HCEC 1CT (cell line): ENCODE results near the gene LMO7.

ENCODE experiments used
- DNase-seq: peaks from one replicate; pipeline ENCODE4 v3.0.0-alpha.2; 2017

LMO7 gene

DNA sequence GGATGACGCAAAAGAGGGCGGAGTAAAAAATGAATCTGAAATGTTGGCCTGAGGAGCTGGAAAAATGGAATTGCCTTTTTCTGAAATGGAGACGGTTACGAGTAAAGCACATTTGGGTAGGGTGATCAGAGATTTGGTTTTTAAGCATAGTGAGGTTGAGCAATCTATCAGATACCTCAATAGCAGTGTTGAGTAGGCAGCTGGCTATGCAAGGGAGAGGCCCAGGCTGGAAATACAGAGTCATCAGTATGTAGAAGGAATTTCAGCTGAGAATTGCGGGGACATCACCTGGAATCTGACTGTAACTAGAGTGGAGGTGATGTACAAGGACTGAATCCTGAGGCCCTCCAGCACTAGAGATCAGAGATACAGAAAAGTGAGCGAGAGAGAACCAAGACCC, 224.8 kb downstream of the LMO7 start:
- no peak for DNase-seq

DNA sequence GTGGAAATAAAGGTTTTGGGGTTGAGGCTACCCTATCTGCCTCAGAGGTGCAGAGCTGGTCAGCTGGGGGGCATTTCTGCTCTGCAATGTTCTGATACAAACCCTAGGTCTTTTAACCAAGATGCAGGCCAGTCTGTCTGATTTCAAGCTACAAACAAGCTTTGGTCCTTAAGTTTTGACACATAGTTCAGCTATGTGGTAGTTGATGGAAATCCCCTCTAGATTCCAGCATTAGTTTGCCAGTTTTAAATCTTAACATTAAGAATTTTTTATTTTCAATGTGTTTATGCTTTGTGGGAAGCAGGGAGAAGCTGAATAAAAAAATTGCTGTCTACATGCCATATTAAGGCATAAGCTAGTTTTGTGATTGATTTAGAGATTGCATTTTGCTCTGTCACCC, 225.7 kb downstream of the LMO7 start:
- DNase-seq: no peak

DNA sequence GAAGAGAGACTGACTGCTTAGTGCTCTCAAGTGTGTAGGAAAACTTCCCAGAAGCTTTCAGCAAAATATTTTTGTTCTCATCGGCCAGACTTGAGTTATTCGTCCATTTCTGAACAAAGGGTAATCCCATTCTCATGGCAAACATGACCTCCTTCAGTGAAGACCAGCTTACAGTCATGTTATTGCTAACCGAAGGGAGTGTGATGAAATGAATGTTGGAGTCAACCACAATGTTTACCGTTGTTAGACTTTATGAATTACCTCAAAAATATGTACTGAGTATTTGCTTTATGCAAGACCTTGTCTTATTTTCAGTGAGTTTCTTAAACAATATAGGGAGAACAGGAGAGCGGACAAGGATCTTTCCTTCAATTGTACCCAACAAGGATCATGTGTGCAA, 228.6 kb downstream of the LMO7 start:
- DNase-seq: peak; percentile 91

DNA sequence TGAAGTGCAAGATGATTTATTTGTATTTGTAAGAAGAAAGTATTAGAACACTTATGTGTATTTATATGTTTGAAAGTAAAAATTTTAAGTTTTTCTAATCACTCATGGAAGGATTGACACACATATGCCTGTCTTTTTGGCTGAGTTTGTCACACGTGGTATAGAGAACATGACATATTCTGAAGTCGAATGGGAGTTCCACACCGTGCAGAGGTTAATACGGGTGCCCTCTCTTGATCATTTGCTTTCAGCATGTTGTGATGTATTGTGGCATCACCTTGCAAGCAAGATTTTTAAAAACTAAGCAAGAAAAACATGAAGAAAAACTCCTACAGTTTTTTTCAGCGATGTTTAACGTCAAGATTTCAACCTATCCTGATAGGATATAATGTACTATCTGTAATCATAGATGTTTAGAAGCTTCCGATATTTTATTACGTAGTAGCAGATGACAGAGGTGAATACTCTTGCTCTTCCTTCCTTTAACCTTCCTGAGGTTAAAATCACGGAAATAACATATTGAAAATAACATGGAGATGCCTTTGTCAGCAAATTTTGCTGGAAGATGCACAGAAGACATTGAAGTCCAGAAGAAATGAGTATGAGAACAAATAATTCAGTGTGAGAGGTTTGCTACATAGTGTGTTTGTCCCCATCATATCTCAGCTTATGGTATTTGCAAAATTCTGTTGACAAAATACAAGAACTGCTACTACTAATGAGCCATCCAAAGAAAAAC, 231.4 kb downstream of the LMO7 start:
- DNase-seq: no peak

DNA sequence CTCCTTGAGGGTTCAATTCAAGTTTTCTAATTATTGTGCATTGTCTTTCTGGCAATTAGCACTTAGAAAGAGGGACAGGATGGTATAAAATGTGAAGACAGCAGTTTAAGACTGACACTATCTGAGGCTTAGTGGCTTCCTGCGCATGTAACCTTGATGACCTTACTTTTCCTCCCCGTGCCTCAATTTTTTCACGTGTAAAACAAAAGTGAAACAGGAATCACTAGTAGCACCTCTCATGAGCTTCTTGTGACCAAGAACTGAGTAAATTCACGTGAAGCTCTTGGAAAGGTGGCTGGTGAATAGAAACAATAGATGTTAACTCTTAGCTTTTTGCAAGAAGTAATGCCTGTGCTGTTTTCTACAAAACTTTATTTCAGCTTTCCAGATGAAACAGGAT, 233.9 kb downstream of the LMO7 start:
- DNase-seq: no peak

DNA sequence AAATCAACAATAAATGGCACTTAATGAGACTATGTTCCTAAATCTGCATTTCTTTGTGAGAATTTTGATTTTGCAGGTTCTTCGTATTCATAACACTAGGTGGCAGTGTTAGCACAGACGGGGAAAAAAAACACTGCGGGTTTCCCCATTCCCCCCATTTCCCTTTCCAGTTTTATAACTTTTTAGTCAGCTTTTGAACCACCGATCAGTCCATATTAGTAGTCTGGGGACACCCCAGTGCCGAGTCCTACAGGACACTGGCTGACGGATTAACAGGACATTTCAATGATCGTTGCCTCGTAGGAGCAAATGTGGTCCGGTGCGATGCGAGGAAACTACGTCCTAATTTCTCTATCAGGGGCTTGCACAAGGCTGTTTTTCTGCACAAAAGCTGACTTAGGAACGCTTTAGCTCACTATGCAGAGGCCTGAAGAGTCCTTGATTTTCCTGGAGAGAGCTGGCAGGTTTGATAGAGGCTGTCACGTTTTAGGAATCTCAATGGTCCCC, 234.3 kb downstream of the LMO7 start:
- peak; percentile 15 for DNase-seq

DNA sequence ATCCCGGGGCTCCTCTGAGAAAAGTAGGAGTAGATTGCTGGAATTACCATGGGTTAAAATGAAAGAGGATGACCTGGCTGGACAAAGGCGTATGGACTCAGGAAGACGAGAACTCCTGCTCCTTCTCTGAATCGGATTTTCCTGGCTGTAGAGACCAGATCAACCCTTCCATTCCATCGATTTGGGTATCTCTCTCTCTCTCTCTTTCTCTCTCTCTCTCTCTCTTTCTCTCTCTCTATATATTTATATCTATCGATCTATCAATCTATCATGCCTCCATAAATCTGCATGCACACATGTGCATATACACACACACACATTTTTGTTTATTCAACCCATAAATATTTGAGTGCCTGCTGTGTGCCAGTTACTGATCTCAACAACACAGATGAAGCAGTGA, 234.9 kb downstream of the LMO7 start:
- DNase-seq: no peak

DNA sequence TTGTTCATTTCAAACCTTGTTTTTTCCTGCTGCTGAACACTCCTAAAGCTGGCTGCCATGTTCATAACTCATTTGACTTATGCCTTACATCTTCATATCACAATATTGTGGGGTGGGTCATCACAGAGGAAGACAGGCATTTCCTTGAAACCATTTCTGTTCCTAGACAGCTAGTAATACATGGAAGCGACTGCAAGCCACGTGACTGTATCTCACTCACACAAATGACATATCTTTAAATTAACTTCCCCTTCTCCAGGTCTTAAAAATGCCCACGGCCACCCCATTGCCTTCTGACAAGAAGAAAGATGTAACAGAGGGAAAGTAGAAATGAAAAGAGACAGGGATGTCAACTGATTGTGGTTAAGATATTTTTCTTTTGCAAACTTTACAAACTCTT, 236.8 kb downstream of the LMO7 start:
- no peak for DNase-seq

DNA sequence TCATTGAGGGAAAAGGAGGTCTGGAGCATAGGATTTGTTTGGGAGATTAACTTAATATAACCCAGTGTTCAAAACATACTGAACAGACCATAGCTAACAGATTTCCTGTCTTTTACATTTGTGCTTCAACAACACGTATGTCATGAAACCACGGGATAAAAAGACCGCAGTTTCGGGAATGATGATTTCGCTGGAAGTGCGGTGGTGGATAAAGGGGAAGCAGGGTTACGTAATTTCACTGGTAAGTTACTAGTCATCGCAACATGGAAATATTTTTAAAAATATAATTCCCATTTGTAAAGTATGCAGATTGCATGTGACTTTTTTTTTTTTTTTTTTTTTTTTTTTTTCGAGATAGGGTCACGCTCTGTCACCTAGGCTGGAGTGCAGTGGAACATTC, 237.4 kb downstream of the LMO7 start:
- no peak for DNase-seq

DNA sequence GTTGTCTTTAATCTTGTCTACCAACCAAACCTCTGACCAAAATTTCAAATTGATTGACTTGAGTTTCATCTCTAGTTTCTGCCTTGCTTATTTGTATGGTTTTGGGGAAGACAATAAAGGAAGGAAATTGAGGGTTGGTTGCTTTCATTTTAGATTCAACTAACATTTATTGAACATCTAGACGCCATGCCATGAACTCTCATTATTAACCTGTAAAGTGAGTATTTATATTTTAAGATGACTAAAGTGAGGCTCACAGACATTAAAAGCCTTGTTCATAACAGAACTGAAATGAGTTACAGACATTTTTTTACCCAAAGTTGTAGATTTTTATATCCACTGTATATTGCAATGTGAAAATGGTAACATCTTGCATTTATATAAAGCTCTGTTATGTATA, 239.3 kb downstream of the LMO7 start:
- no peak for DNase-seq

DNA sequence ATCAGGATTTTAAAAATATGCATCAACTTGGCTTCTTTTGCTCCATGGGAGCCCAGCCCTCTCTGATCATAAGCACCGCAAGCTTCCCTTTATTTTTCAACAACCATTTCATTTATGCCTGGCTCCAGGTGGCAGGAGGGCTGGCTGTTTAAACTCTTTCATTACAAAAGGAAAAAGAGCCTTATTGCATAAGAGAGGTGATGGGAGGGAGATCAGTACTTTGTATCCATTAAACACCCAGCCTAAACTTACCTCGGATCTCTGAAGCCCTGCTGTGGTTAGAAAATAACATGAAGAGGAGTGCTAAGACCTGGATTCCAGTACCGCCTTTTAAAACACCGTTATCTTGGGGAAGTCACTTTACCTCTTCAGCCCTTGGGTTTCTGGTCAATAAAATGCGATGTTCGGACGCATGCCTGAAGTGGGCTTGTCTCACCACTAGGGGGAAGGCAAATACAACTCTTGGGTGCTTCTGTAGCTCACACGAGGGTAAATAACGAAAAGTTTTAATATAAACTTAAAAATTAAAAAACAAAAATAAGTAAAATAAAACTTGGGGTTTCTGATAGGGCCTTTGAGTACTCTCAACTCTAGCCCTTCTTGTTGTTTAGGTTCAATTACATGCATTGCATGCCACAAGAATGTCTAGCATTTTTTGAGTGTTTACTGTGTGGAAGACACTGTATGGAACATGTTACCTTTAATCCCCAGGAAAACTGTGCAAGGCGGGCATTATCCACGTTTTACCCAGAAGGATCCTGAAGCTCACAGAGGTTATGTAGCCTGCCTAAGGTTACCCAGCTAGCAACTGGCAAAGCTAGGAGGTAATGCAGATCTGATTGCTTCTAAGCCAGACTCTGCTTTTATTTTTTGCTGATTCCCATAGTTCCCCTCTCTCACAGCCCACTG, 240.3 kb downstream of the LMO7 start:
- peak; percentile 61 for DNase-seq

DNA sequence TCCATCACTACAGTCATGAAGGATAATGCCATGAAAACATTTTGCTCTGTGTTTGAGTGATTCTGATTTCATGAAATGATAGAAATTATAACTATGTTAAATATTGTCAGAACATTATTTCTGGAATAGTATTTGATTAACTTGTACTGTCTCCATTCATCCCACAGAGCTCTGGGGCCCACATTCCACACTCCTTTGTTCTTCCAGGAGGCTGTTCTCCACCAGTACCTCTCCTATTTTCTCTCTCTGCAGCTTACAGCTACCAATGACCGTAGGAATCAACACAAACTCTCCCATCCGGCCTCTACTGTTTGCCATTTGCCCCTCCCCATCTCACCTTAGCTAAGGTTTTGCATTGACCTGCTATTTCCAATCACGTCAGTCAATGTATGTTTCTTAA, 240.9 kb downstream of the LMO7 start:
- DNase-seq: no peak

DNA sequence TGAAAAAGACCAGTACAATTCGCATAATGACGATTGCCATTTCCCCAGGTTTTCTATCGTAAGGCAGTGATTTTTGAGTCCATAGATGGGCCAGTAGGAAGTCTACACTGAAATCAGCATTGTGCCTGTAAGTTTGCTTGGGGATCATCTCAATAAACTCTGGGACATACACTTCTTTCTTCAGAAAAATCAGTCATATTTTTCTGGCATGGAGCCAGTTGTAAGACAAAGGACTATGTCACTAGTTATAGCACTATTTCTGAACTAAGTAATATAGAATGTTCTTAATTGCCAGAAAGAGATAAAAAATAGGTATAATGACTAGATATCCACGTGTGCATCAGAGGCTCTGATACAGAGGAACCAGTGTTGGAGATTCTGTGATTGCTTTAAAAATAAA, 243.5 kb downstream of the LMO7 start:
- no peak for DNase-seq

DNA sequence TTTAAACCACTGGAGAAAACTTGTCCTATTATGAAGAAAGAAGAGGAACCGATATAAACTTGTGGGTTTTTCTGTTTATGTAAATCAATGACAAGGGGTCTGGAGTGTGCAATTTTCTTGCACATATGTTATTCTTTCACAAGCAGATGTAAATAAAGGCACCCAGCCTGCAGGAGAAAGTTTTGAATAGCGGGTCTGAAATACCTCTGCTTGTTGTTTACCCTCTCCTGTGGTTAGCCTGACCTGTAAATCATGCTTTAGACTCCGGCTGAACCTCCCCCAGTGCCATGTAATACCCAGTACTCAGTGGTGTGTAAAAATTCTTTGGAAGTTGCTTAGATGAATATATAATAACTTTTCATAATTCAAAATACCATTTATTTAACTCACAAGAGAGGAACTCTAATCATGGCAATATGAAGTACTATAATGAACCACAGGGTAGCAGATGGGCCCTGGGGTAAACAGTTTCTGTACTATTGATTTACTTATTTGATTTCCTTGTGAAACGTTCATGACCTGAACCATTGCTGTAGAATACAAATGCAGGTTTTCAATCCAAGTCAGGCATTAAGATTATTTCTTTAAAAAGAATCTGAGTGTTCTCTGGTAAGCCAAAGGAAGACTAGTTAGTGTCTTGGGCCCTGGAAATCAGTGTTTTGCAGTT, 245.1 kb downstream of the LMO7 start:
- peak; percentile 3 for DNase-seq

DNA sequence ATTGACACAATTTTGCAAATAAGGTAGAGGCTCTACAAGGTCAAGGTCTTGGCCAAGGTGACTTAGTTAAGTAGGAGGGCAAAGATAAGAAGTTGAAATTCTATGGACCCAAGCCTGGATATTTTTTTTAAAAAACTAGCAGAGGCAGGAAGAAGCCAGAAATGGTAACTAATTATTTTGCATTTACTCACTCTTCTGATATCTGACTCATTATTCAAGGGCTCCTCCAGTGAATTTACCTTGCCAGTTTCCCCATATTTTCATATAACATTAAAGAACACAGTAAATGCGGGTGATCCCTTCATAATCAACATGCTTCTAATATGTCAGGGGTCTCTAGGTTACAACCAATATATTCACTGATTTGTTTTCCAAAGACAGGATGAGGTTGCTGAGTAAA, 246.1 kb downstream of the LMO7 start:
- no peak for DNase-seq

DNA sequence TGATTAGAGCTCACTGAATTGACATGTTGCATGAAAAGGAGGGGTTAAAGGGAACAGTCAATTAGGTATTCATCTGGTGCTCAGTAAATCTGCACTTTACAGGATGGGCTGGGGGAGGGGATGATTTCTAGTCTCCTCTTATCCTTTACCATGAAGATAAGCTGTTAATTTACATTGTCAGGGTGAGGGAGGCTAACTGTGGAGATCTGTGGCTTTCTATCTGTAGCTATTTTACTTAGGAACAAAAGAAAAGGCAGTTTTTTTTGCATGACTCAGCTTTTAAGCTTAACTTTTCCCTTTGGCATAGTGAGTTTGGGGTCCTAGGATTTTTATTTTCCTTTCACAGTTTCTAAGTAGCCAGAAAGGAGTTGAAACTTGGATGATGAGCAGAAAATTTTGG, 253.3 kb downstream of the LMO7 start:
- DNase-seq: no peak

DNA sequence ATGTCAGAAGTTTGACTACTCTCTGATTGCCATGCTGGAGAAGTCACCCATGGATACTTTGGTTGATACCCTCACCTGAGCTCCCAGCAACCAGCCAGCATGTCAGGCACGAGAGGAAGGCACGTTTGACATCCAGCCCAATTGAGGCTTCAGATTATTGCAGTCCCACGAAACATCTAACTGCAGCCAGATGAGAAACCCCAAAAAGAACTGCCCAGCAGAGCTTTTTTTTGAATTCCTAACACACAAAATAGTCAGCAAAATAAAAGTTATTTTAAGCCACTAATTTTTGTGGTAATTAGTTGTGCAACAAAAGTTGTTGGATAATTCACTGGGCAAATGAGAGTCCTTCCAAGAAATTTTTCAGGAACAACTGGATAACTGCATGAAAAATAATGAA, 259.0 kb downstream of the LMO7 start:
- no peak for DNase-seq

DNA sequence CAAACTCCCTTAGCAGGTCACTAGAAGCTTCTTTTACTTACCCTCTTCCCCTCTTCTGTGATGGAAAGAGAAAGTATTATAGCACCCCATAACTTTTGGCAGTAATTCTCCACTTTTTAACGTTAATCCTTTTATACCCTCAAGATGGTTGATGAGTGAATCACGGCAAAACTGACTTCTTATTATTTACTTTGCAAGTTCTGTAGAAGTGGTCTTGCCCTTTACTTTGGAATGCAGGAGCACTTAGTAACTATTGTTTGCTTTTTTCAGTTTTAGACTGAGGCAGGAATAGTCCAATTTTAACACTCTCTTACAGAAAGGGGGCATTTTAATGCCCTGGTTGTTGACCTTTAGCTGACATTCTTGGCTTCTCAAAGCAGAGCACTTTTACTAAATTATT, 260.1 kb downstream of the LMO7 start:
- peak; percentile 30 for DNase-seq

DNA sequence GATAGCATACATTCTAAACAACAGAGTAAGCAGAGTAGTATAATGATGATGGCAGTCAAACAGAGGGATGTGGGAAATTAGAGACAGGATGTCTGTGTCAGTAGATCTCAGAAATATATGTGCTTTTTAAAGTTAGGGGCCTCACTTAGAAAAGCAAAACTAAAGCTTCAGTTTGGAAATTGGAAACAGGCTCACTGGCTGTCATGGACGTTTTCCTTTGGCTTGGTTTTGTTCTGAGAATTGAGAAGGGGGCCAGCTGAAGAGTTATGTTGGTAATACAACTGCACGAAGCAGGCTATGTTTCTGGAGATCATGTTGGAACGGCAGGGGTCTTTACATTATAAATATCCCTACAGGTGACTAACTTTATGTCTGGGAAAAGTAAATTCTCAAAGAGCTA, 261.3 kb downstream of the LMO7 start:
- DNase-seq: no peak

DNA sequence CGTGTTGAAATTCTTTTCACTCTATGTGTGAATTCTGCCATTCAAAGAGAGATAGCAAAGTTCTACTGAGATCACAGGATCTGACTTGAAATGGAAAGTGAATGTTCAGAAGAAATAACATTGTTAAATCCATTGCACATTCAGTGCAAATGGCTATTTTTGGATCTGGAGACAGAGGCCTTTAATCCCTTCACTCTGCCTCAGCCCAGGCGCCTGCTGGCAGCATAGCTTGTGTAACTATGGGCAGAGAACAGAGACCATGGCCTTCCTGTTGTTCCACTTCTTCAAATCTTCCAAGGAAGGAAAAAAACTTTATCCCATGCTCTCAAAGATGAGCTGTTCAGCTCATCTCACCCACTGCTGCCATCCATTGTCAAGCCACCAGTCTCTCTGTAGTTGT, 265.4 kb downstream of the LMO7 start:
- DNase-seq: no peak

DNA sequence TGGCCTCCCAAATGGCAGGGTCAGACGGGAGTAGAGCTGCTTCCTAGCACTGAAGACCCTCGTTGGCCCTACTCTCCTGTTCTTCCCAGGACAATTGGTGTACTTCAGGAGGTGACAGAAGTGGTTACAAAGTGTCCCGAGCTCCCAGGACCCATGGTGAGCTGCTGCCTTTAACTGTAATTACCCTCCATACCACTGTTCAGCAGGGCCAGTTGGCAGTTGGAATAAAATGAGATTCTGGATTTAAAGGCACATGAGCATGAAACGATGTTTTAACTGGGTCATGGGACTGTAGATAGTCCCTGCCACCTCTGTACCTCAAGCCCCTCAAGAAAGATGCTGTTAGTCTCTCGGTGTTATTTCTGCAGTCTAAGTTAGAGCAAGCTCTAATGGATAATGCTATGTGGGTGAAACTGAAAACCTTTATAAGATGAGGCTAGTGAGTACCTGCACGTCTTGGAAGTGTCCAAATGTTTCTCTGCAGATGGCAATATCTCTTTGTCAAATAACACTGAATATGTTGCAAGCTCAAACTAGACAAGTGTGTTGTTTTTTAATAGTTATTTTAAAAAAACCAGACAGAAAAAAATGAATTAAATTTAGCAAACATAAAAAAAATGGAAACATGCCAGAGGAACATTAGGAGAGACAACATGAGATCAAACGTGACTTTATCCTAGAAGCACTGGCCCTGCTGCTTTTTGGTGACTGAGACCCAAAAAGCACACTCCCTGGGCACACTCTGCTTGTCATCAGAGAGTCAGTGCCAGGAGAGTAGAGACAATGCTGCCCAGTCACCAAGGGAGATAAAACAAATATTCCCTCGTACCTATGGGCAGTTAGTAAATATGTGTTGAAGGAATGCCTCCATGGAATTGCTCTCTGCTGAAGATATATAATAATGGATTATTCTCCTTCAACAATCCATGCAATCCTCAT, 266.3 kb downstream of the LMO7 start:
- no peak for DNase-seq

DNA sequence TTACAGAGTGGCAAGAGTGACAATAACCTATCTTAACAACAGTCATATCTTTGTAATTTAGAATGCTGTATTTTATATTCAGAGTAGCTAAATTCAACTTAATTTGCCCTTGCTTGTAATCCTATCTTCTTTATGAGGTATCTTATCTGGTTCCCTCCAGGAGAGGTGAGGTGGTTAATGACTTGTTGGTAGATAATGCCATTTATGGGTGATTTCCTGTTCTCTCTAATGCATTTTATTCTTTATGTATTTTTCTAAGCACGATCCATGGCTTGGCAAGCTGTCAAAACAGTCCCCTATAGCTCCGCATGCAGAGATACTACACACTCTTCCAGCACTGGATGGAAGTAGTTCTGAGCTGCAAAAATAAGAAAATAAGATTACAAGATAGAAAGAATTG, 267.9 kb downstream of the LMO7 start:
- DNase-seq: no peak

DNA sequence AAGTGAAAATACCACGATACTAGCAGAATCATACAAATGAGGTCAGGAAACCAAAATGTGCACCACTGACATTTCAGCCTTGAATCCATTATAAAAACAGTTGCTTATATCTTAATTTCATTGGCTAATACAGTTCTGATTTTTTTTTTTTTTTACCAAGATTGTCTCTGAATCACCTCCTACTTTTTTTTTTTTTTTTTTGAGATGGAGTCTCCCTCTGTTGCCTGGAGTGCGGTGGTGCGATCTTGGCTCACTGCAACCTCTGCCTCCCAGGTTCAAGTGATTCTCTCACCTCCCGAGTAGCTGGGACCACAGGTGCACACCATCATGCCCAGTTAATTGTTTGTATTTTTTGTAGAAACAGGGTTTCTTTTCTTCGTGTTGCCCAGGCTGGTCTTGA, 270.2 kb downstream of the LMO7 start:
- no peak for DNase-seq
